Measurements from ENCODE around the gene SYT3.

SYT3 gene

GRCh38 chr19:50658441-50659317 lies 19.0 kb upstream of the SYT3 start (continued):
- TF ChIP-seq ZNF426 (tag by site-specific recombination; IDR thresholded peaks at IDR 0.05) (no peak), ZNF155 (tag by site-specific recombination; IDR thresholded peaks at IDR 0.05) (no peak), ZNF560 (tag by site-specific recombination; IDR thresholded peaks at IDR 0.05; ENCODE audit: borderline replicate concordance) (no peak), ZNF544 (tag by site-specific recombination; IDR thresholded peaks at IDR 0.05) (no peak), BCL11B (tag by site-specific recombination; IDR thresholded peaks at IDR 0.05; ENCODE audit: low read depth) (peak; percentile 95), ZSCAN30 (tag by site-specific recombination; IDR thresholded peaks at IDR 0.05) (no peak), ZNF692 (tag by site-specific recombination; IDR thresholded peaks at IDR 0.05) (peak; percentile 82), ZNF529 (tag by site-specific recombination; IDR thresholded peaks at IDR 0.05; ENCODE audit: insufficient replicate concordance) (no peak), ZNF184 (tag by site-specific recombination; IDR thresholded peaks at IDR 0.05) (no peak), ZNF423 (tag by site-specific recombination; IDR thresholded peaks at IDR 0.05) (peak; percentile 38; the same call in 1 of the 2 replicates), GLIS2 (tag by site-specific recombination; IDR thresholded peaks at IDR 0.05) (peak; percentile 56), ZNF561 (tag by site-specific recombination; IDR thresholded peaks at IDR 0.05; ENCODE audit: borderline replicate concordance) (0 out of 2 replicates have a peak, but pooled peaks have one; percentile 60), OSR2 (tag by site-specific recombination; IDR thresholded peaks at IDR 0.05) (no peak), ZBTB21 (tag by site-specific recombination; IDR thresholded peaks at IDR 0.05) (peak; percentile 37; the same call in 1 of the 2 replicates), ZNF223 (tag by site-specific recombination; IDR thresholded peaks at IDR 0.05) (no peak), ZNF274 (IDR thresholded peaks at IDR 0.05; ENCODE audit: low read length) (no peak), ZNF274 (tag by site-specific recombination; IDR thresholded peaks at IDR 0.05; ENCODE audit: borderline replicate concordance) (no peak), ZBTB7A (tag by site-specific recombination; IDR thresholded peaks at IDR 0.05; ENCODE audit: low read depth) (peak; percentile 58; the same call in 1 of the 2 replicates), ZNF623 (tag by site-specific recombination; IDR thresholded peaks at IDR 0.05) (no peak; the same call in 1 of the 2 replicates), ZNF843 (tag by site-specific recombination; IDR thresholded peaks at IDR 0.05) (peak; percentile 82), ZNF26 (tag by site-specific recombination; IDR thresholded peaks at IDR 0.05) (no peak), ZNF837 (tag by site-specific recombination; IDR thresholded peaks at IDR 0.05) (peak; percentile 25; the same call in 1 of the 2 replicates), ZNF664 (tag by site-specific recombination; IDR thresholded peaks at IDR 0.05) (no peak), HOXD13 (CRISPR knock-in tag; IDR thresholded peaks at IDR 0.05; ENCODE audit: borderline replicate concordance) (no peak), ZNF202 (tag by site-specific recombination; IDR thresholded peaks at IDR 0.05; ENCODE audit: borderline replicate concordance) (no peak), SP3 (tag by site-specific recombination; IDR thresholded peaks at IDR 0.05) (peak; percentile 67), BCL11A (tag by site-specific recombination; IDR thresholded peaks at IDR 0.05; ENCODE audit: low read depth) (peak; percentile 86; the same call in 1 of the 2 replicates)
- TF ChIP-seq, protein P1, sequence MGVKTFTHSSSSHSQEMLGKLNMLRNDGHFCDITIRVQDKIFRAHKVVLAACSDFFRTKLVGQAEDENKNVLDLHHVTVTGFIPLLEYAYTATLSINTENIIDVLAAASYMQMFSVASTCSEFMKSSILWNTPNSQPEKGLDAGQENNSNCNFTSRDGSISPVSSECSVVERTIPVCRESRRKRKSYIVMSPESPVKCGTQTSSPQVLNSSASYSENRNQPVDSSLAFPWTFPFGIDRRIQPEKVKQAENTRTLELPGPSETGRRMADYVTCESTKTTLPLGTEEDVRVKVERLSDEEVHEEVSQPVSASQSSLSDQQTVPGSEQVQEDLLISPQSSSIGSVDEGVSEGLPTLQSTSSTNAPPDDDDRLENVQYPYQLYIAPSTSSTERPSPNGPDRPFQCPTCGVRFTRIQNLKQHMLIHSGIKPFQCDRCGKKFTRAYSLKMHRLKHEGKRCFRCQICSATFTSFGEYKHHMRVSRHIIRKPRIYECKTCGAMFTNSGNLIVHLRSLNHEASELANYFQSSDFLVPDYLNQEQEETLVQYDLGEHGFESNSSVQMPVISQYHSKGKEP (tag by site-specific recombination; IDR thresholded peaks at IDR 0.05): peak; percentile 31; the same call in 1 of the 2 replicates
- TF ChIP-seq, protein P2, sequence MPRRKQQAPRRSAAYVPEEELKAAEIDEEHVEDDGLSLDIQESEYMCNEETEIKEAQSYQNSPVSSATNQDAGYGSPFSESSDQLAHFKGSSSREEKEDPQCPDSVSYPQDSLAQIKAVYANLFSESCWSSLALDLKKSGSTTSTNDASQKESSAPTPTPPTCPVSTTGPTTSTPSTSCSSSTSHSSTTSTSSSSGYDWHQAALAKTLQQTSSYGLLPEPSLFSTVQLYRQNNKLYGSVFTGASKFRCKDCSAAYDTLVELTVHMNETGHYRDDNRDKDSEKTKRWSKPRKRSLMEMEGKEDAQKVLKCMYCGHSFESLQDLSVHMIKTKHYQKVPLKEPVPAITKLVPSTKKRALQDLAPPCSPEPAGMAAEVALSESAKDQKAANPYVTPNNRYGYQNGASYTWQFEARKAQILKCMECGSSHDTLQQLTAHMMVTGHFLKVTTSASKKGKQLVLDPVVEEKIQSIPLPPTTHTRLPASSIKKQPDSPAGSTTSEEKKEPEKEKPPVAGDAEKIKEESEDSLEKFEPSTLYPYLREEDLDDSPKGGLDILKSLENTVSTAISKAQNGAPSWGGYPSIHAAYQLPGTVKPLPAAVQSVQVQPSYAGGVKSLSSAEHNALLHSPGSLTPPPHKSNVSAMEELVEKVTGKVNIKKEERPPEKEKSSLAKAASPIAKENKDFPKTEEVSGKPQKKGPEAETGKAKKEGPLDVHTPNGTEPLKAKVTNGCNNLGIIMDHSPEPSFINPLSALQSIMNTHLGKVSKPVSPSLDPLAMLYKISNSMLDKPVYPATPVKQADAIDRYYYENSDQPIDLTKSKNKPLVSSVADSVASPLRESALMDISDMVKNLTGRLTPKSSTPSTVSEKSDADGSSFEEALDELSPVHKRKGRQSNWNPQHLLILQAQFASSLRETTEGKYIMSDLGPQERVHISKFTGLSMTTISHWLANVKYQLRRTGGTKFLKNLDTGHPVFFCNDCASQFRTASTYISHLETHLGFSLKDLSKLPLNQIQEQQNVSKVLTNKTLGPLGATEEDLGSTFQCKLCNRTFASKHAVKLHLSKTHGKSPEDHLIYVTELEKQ (tag by site-specific recombination; IDR thresholded peaks at IDR 0.05; ENCODE audit: borderline replicate concordance): no peak; the same call in 1 of the 2 replicates
- TF ChIP-seq, protein P3, sequence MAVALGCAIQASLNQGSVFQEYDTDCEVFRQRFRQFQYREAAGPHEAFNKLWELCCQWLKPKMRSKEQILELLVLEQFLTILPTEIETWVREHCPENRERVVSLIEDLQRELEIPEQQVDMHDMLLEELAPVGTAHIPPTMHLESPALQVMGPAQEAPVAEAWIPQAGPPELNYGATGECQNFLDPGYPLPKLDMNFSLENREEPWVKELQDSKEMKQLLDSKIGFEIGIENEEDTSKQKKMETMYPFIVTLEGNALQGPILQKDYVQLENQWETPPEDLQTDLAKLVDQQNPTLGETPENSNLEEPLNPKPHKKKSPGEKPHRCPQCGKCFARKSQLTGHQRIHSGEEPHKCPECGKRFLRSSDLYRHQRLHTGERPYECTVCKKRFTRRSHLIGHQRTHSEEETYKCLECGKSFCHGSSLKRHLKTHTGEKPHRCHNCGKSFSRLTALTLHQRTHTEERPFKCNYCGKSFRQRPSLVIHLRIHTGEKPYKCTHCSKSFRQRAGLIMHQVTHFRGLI (tag by site-specific recombination; IDR thresholded peaks at IDR 0.05): no peak

Measured in HEK293 (cell line).